GM06990 (cell line): ENCODE measurements around the gene HM13.

Source experiments
- DNase-seq: peaks from one replicate; pipeline ENCODE4 v3.0.0-alpha.2; 2011; ENCODE audit not compliant: insufficient read length; ENCODE audit errors: extremely low read depth
- H3K27me3 ChIP-seq: replicated peaks from 2 replicates; pipeline ENCODE4 v1.6.0; 2011; ENCODE audit warnings: low read length; ENCODE audit not compliant: control insufficient read depth, insufficient read depth
- H3K36me3 ChIP-seq: 2 replicates; pipeline ENCODE4 v1.5.1; 2011; ENCODE audit warnings: low read length; ENCODE audit not compliant: control insufficient read depth, insufficient read depth
- H3K4me3 ChIP-seq: replicated peaks from 2 replicates; pipeline ENCODE4 v1.5.1; 2011; ENCODE audit warnings: low read depth, mild to moderate bottlenecking, control low read depth, low read length
- TF ChIP-seq, protein P1 (sequence below): IDR thresholded peaks from 2 replicates; pipeline ENCODE4 v1.5.1; 2011; ENCODE audit warnings: low read length, control low read depth, mild to moderate bottlenecking, inconsistent platforms; ENCODE audit not compliant: insufficient read depth, poor library complexity, severe bottlenecking

The HM13 gene

DNA sequence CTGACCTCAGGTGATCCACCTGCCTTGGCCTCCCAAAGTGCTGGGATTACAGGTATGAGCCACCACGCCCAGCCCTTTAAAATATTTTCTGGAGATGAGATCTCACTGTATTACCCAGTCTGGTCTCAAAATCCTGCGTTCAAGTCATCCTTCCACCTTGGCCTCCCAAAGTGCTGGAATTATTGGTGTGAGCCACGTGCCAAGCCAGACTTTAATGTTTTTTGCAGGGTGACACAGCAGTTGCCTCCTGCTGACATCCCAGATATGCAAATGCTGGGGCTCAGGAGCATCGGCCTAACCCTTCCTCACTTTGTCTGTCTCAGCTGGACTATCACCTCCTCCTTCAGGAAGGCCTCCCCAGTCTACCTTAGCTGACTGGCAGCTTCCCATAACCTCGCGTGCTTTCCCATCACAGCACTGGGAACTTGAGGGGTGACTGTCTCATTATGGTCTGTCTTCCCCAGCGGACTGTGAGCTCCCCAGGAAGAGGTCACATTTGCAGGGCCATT lies 76.5 kb downstream of the HM13 start:
- no peaks in the 10 kb centered on the region for H3K36me3 ChIP-seq

DNA sequence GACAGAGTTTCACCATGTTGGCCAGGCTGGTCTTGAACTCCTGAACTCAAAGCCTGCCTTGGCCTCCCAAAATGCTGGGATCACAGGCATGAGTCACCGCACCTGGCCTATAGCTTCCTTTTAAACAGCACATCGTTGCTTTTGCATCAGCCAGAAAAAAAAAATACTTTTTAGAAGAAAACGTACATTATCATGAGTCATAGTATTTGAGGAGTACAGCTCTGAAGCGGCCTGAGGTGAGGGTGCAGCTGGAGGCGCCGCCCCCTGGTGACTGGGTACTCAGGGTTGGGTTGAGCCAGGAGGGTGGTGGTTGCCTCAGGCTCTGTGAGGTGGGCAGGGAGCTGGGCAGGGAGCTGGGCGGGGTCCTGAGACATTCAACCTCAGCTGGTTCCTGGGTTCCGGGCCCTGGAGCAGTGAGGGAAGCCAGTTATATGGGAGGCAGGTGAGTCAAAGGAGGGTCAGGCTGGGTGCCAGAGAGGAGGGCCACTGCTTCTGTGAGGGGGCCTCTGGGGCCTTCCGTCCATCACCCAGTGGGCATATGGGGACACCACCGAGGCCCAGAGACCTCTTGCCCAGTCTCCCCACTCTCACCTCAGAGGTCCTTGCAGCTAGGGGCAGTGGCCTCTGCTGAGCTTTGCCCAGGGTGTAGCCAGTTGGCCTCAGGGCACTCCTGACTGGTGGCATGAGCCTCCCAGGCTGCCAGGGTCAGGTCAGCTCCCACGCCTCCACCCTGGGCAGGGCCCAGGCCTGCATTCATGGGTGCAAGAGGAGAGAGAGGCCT lies 79.2 kb downstream of the HM13 start:
- no peak for DNase-seq

More for the DNA sequence above, 76.5 kb downstream of the HM13 start:
- Histone ChIP-seq H3K27me3 (no peaks in the 10 kb centered on the region), H3K4me3 (no peak overlapping the region)
- DNase-seq = no peak
- TF ChIP-seq, protein P1, sequence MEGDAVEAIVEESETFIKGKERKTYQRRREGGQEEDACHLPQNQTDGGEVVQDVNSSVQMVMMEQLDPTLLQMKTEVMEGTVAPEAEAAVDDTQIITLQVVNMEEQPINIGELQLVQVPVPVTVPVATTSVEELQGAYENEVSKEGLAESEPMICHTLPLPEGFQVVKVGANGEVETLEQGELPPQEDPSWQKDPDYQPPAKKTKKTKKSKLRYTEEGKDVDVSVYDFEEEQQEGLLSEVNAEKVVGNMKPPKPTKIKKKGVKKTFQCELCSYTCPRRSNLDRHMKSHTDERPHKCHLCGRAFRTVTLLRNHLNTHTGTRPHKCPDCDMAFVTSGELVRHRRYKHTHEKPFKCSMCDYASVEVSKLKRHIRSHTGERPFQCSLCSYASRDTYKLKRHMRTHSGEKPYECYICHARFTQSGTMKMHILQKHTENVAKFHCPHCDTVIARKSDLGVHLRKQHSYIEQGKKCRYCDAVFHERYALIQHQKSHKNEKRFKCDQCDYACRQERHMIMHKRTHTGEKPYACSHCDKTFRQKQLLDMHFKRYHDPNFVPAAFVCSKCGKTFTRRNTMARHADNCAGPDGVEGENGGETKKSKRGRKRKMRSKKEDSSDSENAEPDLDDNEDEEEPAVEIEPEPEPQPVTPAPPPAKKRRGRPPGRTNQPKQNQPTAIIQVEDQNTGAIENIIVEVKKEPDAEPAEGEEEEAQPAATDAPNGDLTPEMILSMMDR = no peak

DNA sequence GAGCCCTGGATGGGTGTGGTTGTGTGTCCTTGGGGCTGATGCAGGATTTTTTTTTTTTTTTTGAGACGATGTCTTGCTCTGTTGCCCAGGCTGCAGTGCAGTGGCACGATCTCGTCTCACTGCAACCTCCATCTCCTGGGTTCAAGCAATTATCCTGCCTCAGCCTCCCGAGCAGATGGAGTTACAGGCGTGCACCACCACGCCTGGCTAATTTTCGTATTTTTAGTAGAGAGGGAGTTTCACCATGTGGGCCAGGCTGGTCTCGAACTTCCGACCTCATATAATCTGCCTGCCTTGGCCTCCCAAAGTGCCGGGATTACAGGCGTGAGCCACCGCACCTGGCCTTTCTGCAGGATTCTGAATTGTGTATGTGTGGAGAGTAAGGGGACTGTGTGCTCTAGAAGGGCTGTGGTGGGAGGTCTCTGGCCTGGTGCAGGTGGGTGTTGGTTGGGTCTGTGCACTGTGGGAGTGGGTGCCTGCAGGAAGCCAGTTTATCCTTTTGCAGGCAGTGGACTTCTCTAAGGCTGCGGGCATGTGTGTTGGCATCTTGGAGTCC lies 79.8 kb downstream of the HM13 start:
- DNase-seq = no peak
- Histone ChIP-seq H3K27me3 (no peaks in the 10 kb centered on the region), H3K4me3 (no peak overlapping the region), H3K36me3 (no peaks in the 10 kb centered on the region)
- TF ChIP-seq, protein P1 = no peak

More for the DNA sequence above, 79.2 kb downstream of the HM13 start:
- Histone ChIP-seq H3K36me3 (no peaks in the 10 kb centered on the region), H3K4me3 (no peak overlapping the region), H3K27me3 (no peaks in the 10 kb centered on the region)
- TF ChIP-seq, protein P1 = no peak

DNA sequence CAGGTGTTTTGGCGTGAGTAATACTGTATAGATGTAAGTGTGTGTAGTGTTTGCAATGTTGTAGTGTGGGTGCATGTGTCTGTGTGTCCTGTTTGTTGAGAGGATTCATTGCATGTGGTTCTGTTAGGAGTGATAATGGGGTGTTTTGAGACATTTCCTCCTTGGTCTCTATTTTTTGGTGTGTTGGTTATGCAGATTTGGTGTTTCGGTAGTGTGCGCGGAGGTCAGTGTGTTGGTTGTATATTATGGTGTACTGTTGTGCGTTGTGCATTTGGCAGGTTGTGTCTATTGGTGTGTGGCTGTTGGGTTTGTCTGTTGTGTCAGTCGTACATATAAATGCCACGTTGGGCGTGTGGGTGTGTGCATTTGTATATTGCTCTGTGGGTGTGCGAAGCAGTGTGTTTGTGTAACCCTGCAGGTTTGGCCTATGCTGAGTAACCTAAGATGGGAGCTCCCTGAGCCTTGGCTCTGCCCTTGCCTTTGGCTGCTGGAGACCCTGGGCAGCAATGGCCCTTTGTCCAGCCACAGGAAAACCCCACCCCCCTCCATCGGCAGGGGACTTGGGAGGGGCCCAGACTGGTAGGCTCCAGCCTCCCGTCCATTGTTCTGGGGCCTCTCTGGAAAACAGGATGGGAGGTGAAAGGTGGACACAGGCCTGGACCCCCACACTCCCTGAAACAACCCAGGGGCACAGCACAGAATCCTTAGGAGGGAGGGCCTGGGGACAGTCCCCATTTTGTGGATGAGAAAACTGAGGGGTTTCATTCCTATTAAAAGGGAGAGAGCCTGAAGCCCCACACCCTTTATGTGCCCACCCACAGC lies 80.5 kb downstream of the HM13 start:
- Histone ChIP-seq H3K4me3 (no peak overlapping the region), H3K27me3 (no peaks in the 10 kb centered on the region), H3K36me3 (no peaks in the 10 kb centered on the region)
- no peak for DNase-seq
- TF ChIP-seq, protein P1 = no peak

DNA sequence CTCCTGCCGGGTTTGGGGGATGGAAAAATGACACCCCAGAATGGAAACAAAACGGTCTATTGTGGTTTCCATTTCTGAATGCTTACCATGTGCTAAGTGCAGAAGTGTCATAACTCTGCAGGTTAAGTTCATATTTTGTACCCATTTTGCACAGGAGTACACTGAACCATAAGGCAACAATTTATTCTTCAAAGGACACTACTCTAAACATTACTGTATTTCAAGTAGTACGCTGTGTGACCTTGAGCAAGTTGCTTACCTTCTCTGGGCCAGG lies 81.1 kb downstream of the HM13 start:
- no peak for DNase-seq
- H3K36me3 ChIP-seq = no peaks in the 10 kb centered on the region
- no peak overlapping the region for H3K4me3 ChIP-seq
- TF ChIP-seq, protein P1 = no peak
- no peaks in the 10 kb centered on the region for H3K27me3 ChIP-seq
